Heart right ventricle (tissue), 16 donors: ENCODE results near the gene OGDHL. TPM values are rescaled to one million over a fixed set of nuclear protein-coding genes. Genes with fewer than 3 reads are reported as not detected.

Experiments
- ATAC-seq, 8 donors: fragments of 200-7000 bp; cut with Tn5 transposase; one replicate each; pipeline ENCODE4 v1.9.1; 2020; ENCODE audit warnings: mild to moderate bottlenecking in 8 of 8, moderate library complexity in 8 of 8, moderate number of reproducible peaks in 1 of 8
- DNase-seq, 2 donors: peaks; one replicate each; pipeline ENCODE4 v3.0.0-alpha.2; 2020
- H3K27ac ChIP-seq, 10 donors: fragments of 200-600 bp; sonication (generic) in 2 of 10; one replicate each; pipeline versions ENCODE4 v1.5.0 to v1.8.0; 2020 to 2022; ENCODE audit warnings: mild to moderate bottlenecking in 3 of 10
- H3K27me3 ChIP-seq, 7 donors: fragments of 200-600 bp; one replicate each; pipeline ENCODE4 v1.8.0; 2021 to 2022; ENCODE audit warnings: mild to moderate bottlenecking in 2 of 7
- H3K36me3 ChIP-seq, 9 donors: fragments of 200-600 bp; sonication (generic) in 1 of 9; one replicate each; pipeline versions ENCODE4 v1.5.0 to v1.8.0; 2020 to 2022; ENCODE audit warnings: mild to moderate bottlenecking in 2 of 9
- H3K4me1 ChIP-seq, 9 donors: fragments of 200-600 bp; sonication (generic) in 1 of 9; one replicate each; pipeline versions ENCODE4 v1.5.0 to v1.8.0; 2020 to 2022; ENCODE audit warnings: mild to moderate bottlenecking in 4 of 9
- H3K4me3 ChIP-seq, 10 donors: fragments of 200-600 bp; sonication (generic) in 2 of 10; one replicate each; pipeline versions ENCODE4 v1.5.0 to v1.8.0; 2020 to 2022; ENCODE audit warnings: mild to moderate bottlenecking in 7 of 10, moderate library complexity in 2 of 10
- H3K9me3 ChIP-seq, 11 donors: fragments of 200-600 bp in 10 of 11; sonication (generic) in 2 of 11; one replicate each; pipeline versions ENCODE4 v1.5.0 to v1.8.0; 2013 to 2022; ENCODE audit warnings: mild to moderate bottlenecking in 2 of 11, control low read depth in 1 of 11, moderate library complexity in 1 of 11
- CTCF ChIP-seq, 9 donors: fragments of 200-600 bp; sonication (generic) in 2 of 9; IDR thresholded peaks; one replicate each; pipeline versions ENCODE4 v1.5.0 to v1.8.0; 2021 to 2022; ENCODE audit warnings: antibody characterized with exemption in 9 of 9, mild to moderate bottlenecking in 5 of 9, moderate library complexity in 1 of 9
- WGBS, 2 donors: extraction: QIAGEN DNeasy Blood & Tissue Kit; methylation state at CpG; one replicate each; pipeline ENCODE4 v1.1.7; 2013; ENCODE audit warnings: inconsistent platforms in 1 of 2; 5-methylcytosine and 5-hydroxymethylcytosine counted together
- intact Hi-C, 10 donors: fragments of 100-400 bp; cut with DNase I; formaldehyde crosslinking; loops; one replicate each; pipeline versions ENCODE4 v1.11.1 to v1.14.2; 2022
- polyA plus RNA-seq, 2 donors: library from polyadenylated mRNA; stranded (reverse); fragments of 200-250 nt; gene quantifications; one replicate each; pipeline ENCODE4 v1.2.3, GENCODE V29; 2013
- total RNA-seq, 10 donors: library from RNA; stranded (reverse); fragmentation: NEBNext Ultra II Directional in 3 of 10; extraction: Animal tissue kit (Norgen Biotek cat#: 25700) in 3 of 10; gene quantifications; one replicate each; pipeline versions ENCODE4 v1.2.1 to v1.2.4, GENCODE V29; 2021 to 2023
- donor health status: Arrhythmogenic right ventricular cardiomyopathy.
- donor health status: ischemic (EF 13 %, LVEDD 7.1; RV severe dilation, severe dysfunction).
- donor health status: healthy with polysubstance abuse.
- donor health status: DM: no; HTN: yes; CAD: no.
- donor health status: DM: no; HTN: no; CAD: no.
- donor health status: ischemic (EF 25% LVEDD 6.9; RV normal size, moderate dysfunction).
- donor health status: ischemic (EF 25% LVEDD 5.7; RV mildly dilated, moderate dysfunction).
- donor health status: healthy.
- donor health status: DM: yes; HTN: yes; CAD: no.
- donor health status: Ischemic cardiomyopathy.
- donor health status: ischemic (EF 35%, LVEDD 5.7; RV mildly dilated, moderate dysfunction).
- donor health status: nonischemic (EF 11% LVEDD 7.7; RV severe dilation, severe dysfunction).
- donor health status: DM: yes; HTN: yes; CAD: no.
- donor health status: PGD.
- donor health status: ischemic (EF 29% LVEDD 5.4; RV normal size, mild dysfunction).
- donor health status: nonischemic (EF 23%, LVEDD 6.1; RV moderate dilation, normal function).

OGDHL gene
- total and polyA plus RNA-seq, 12 donors: 0.07 to 11.4 (median 2.4) TPM

GRCh38 chr10:49768731-49769130, 6.6 kb upstream of the OGDHL start:
- ATAC-seq: no peak
- 4% methylated on average over 45 of the region's 45 CpGs for WGBS, 2 donors
- Histone ChIP-seq H3K27ac (no peak overlapping the region), H3K27me3 (peaks cover 20 to 94% (median 73%) of the 10 kb centered on the region in 7 donors), H3K36me3 (no peaks in the 10 kb centered on the region), H3K9me3 (peaks cover 0 to 12% (median 5%) of the 10 kb centered on the region in 11 donors), H3K4me1 (peaks cover 0 to 5% (median 0%) of the 10 kb centered on the region in 9 donors), H3K4me3 (peak overlapping the region in 1 of 10 donors; percentile 3)
- TF ChIP-seq CTCF (IDR thresholded peaks at IDR 0.05): no peak
- no peak for DNase-seq
- intact Hi-C loops: no loop called here

GRCh38 chr10:49768329-49768728, 6.2 kb upstream of the OGDHL start:
- Histone ChIP-seq H3K9me3 (peaks cover 0 to 12% (median 5%) of the 10 kb centered on the region in 11 donors), H3K27ac (no peak overlapping the region), H3K27me3 (peaks cover 20 to 94% (median 74%) of the 10 kb centered on the region in 7 donors), H3K36me3 (no peaks in the 10 kb centered on the region), H3K4me1 (peaks cover 0 to 5% (median 0%) of the 10 kb centered on the region in 9 donors), H3K4me3 (peak overlapping the region in 1 of 10 donors; percentile 3)
- WGBS, 2 donors: 3 to 5% methylated on average over 38 of the region's 38 CpGs
- ATAC-seq (no peak), DNase-seq (no peak)
- intact Hi-C loops: no loop called here
- no peak for TF ChIP-seq CTCF (IDR thresholded peaks at IDR 0.05)

DNA sequence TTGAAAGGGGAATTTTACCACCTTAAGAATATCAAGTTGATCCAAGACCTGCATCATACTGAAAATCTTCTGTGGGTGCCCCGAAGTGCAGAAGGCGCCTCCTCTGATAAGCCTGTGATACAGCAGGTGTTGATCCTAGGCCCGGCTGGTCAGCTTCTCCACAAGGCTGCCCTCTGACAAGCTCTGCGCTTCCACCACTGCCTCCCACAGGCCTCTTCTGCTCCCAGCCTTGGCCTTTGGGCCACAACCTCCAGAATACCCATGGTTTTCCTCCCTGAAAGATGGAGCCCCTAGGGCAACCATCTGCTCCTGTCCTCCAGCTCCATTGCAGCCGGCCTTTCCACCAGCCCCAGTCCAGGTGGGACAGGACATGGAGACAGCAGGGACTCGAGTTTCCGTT, 5.6 kb upstream of the OGDHL start:
- intact Hi-C loops: no loop called here
- H3K4me1 ChIP-seq: peaks cover 0 to 5% (median 0%) of the 10 kb centered on the region in 9 donors
- no peak for TF ChIP-seq CTCF (IDR thresholded peaks at IDR 0.05)
- WGBS, 2 donors: 39 to 45% methylated on average over 7 of the region's 7 CpGs
- no peak for ATAC-seq
- peaks cover 0 to 12% (median 5%) of the 10 kb centered on the region in 11 donors for H3K9me3 ChIP-seq
- no peak overlapping the region for H3K27ac ChIP-seq
- DNase-seq: no peak
- H3K27me3 ChIP-seq: peaks cover 20 to 96% (median 80%) of the 10 kb centered on the region in 7 donors
- H3K36me3 ChIP-seq: no peaks in the 10 kb centered on the region
- no peak overlapping the region for H3K4me3 ChIP-seq

GRCh38 chr10:49766484-49766883, 4.4 kb upstream of the OGDHL start:
- intact Hi-C loops: no loop called here
- Histone ChIP-seq H3K9me3 (peaks cover 0 to 12% (median 5%) of the 10 kb centered on the region in 11 donors), H3K4me3 (no peak overlapping the region), H3K36me3 (no peaks in the 10 kb centered on the region), H3K27me3 (peaks cover 20 to 95% (median 89%) of the 10 kb centered on the region in 7 donors), H3K4me1 (peaks cover 0 to 10% (median 0%) of the 10 kb centered on the region in 9 donors), H3K27ac (no peak overlapping the region)
- ATAC-seq: no peak
- DNase-seq: no peak
- WGBS, 2 donors: 78 to 81% methylated on average over 2 of the region's 2 CpGs
- TF ChIP-seq CTCF (IDR thresholded peaks at IDR 0.05): no peak
